HepG2 (cell line): Measurements from ENCODE around the gene RPL31. TPM values are rescaled to one million over a fixed set of nuclear protein-coding genes. Genes with fewer than 3 reads are reported as not detected.

ENCODE experiments used
- FOXA3 ChIP-seq: IDR thresholded peaks from 2 replicates; pipeline ENCODE4 v1.6.1; 2016; ENCODE audit warnings: missing genetic modification reagents, missing compliant biosample characterization
- HNF1B ChIP-seq: sonication (generic); formaldehyde crosslinking; IDR thresholded peaks from 2 replicates; pipeline ENCODE4 v1.5.1; 2020; ENCODE audit warnings: mild to moderate bottlenecking, moderate library complexity, missing genetic modification reagents
- KIAA2018 ChIP-seq: sonication (generic); formaldehyde crosslinking; IDR thresholded peaks from 2 replicates; pipeline ENCODE4 v1.5.0; 2020; ENCODE audit warnings: mild to moderate bottlenecking, missing genetic modification reagents, borderline replicate concordance
- MED8 ChIP-seq: sonication (generic); formaldehyde crosslinking; IDR thresholded peaks from 2 replicates; pipeline ENCODE4 v1.8.1; 2023; ENCODE audit warnings: mild to moderate bottlenecking, missing genetic modification reagents; ENCODE audit not compliant: insufficient replicate concordance
- POLR2A ChIP-seq, 2 experiments: IDR thresholded peaks; 2 replicates each; pipeline ENCODE4 v1.6.1; 2011; ENCODE audit warnings: low read depth in 2 of 2, low read length in 2 of 2, mild to moderate bottlenecking in 1 of 2, moderate library complexity in 1 of 2; ENCODE audit not compliant: insufficient read depth in 1 of 2
- RBFOX2 ChIP-seq: fragments of 200-400 bp; formaldehyde crosslinking; IDR thresholded peaks from 2 replicates; pipeline ENCODE4 v1.6.1; 2017; ENCODE audit warnings: low read depth, mild to moderate bottlenecking, low read length
- SOX6 ChIP-seq, 2 experiments: fragments of 450-650 bp in 1 of 2; sonication (generic) in 1 of 2; formaldehyde crosslinking in 1 of 2; IDR thresholded peaks; 2 replicates each; pipeline versions ENCODE4 v1.4.0 to v1.6.1; 2017 to 2020; ENCODE audit warnings: antibody characterized with exemption in 1 of 2, mild to moderate bottlenecking in 1 of 2, missing genetic modification reagents in 1 of 2
- TFE3 ChIP-seq: IDR thresholded peaks from 2 replicates; pipeline ENCODE4 v1.6.1; 2016
- ZNF282 ChIP-seq: fragments of 450-650 bp; IDR thresholded peaks from 2 replicates; pipeline ENCODE4 v1.6.1; 2018; ENCODE audit not compliant: partially characterized antibody
- ZNF333 ChIP-seq: sonication (generic); formaldehyde crosslinking; IDR thresholded peaks from 2 replicates; pipeline ENCODE4 v1.4.0; 2020; ENCODE audit warnings: mild to moderate bottlenecking, missing genetic modification reagents, borderline replicate concordance
- ZNF335 ChIP-seq: sonication (generic); formaldehyde crosslinking; IDR thresholded peaks from 2 replicates; pipeline ENCODE4 v1.4.0; 2020; ENCODE audit warnings: missing genetic modification reagents
- ZNF34 ChIP-seq: sonication (generic); formaldehyde crosslinking; IDR thresholded peaks from 2 replicates; pipeline ENCODE4 v1.4.0; 2020; ENCODE audit warnings: mild to moderate bottlenecking, missing genetic modification reagents, borderline replicate concordance
- polyA plus RNA-seq, 8 experiments: library from polyadenylated mRNA; depleted of rRNA in 3 of 8; stranded (reverse) in 7 of 8; unstranded in 1 of 8; fragments of >200 nt; fragmentation: Illumina TruSeq in 4 of 8; extraction: Trizol in 4 of 8; gene quantifications; 2 replicates each; pipeline versions ENCODE4 v1.2.1 to v1.2.3, GENCODE V29; 2011 to 2016; ENCODE audit warnings: low read depth in 4 of 8, missing spikeins in 1 of 8, mixed read lengths in 1 of 8; ENCODE audit not compliant: insufficient read depth in 1 of 8
- total RNA-seq, 5 experiments: library from RNA; depleted of rRNA; stranded (reverse); fragments of >200 nt; fragmentation: Illumina TruSeq; extraction: Trizol; gene quantifications; 2 replicates each; pipeline ENCODE4 v1.2.3, GENCODE V29; 2016; ENCODE audit warnings: low read depth in 1 of 5
- TF ChIP-seq, protein P1 (sequence below): IDR thresholded peaks from 2 replicates; pipeline ENCODE4 v1.6.1; 2016; ENCODE audit warnings: missing compliant biosample characterization, missing genetic modification reagents, borderline replicate concordance
- TF ChIP-seq, protein P2 (sequence below): sonication (generic); formaldehyde crosslinking; IDR thresholded peaks from 2 replicates; pipeline ENCODE4 v1.4.0; 2020; ENCODE audit warnings: missing genetic modification reagents, borderline replicate concordance

Gene RPL31
- total and polyA plus RNA-seq, 2 of the 13 experiments (the other 11 are each of a cell fraction or from before 2014, with no cell fraction given) = 3,331 to 3,582 TPM

DNA sequence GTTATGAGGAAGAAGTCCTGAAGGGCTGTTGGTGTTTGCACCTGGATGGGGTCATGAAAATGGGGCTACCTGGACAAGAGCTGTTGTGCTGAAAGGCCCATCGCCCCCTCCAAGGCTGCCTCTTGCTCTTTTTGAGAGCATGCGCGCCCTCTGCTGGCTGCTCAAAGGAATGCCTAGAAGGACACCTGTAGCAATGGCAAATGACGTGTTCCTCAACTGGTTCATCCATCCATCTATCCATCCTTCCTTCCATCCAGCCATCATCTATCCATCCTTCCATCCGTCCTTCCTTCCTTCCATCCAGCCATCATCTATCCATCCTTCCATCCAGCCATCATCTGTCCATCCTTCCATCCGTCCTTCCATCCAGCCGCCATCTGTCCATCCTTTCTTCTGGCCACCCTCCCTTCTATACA is 17.2 kb upstream of the RPL31 start (continued):
- TF ChIP-seq, protein P1, sequence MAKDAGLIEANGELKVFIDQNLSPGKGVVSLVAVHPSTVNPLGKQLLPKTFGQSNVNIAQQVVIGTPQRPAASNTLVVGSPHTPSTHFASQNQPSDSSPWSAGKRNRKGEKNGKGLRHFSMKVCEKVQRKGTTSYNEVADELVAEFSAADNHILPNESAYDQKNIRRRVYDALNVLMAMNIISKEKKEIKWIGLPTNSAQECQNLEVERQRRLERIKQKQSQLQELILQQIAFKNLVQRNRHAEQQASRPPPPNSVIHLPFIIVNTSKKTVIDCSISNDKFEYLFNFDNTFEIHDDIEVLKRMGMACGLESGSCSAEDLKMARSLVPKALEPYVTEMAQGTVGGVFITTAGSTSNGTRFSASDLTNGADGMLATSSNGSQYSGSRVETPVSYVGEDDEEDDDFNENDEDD = no peak
- TF ChIP-seq SOX6 (IDR thresholded peaks at IDR 0.05) = 0 out of 2 replicates have a peak, but pooled peaks have one; percentile 30
- no peak for TF ChIP-seq SOX6 (CRISPR knock-in tag; IDR thresholded peaks at IDR 0.05)
- 0 out of 2 replicates have a peak, but pooled peaks have one; percentile 17 for TF ChIP-seq TFE3 (CRISPR knock-in tag)
- TF ChIP-seq ZNF282 = no peak
- TF ChIP-seq KIAA2018 = 0 out of 2 replicates have a peak, but pooled peaks have one; percentile 36
- TF ChIP-seq, protein P2, sequence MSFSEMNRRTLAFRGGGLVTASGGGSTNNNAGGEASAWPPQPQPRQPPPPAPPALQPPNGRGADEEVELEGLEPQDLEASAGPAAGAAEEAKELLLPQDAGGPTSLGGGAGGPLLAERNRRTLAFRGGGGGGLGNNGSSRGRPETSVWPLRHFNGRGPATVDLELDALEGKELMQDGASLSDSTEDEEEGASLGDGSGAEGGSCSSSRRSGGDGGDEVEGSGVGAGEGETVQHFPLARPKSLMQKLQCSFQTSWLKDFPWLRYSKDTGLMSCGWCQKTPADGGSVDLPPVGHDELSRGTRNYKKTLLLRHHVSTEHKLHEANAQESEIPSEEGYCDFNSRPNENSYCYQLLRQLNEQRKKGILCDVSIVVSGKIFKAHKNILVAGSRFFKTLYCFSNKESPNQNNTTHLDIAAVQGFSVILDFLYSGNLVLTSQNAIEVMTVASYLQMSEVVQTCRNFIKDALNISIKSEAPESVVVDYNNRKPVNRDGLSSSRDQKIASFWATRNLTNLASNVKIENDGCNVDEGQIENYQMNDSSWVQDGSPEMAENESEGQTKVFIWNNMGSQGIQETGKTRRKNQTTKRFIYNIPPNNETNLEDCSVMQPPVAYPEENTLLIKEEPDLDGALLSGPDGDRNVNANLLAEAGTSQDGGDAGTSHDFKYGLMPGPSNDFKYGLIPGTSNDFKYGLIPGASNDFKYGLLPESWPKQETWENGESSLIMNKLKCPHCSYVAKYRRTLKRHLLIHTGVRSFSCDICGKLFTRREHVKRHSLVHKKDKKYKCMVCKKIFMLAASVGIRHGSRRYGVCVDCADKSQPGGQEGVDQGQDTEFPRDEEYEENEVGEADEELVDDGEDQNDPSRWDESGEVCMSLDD = no peak
- TF ChIP-seq FOXA3 (CRISPR knock-in tag) = 0 out of 2 replicates have a peak, but pooled peaks have one; percentile 16
- no peak for TF ChIP-seq RBFOX2
- no peak for TF ChIP-seq MED8 (CRISPR knock-in tag)
- TF ChIP-seq POLR2A (IDR thresholded peaks at IDR 0.05; ENCODE audit: insufficient read depth in 1 of 2, low read depth in 2 of 2, low read length in 2 of 2) = no peak
- TF ChIP-seq ZNF335 (CRISPR knock-in tag) = no peak
- peak; percentile 59; the same call in 1 of the 2 replicates for TF ChIP-seq HNF1B (CRISPR knock-in tag)
- TF ChIP-seq ZNF34 = no peak
- no peak for TF ChIP-seq ZNF333 (CRISPR knock-in tag)
